ENCODE data around the gene GPN3. TPM values are rescaled to one million over a fixed set of nuclear protein-coding genes. Genes with fewer than 3 reads are reported as not detected.
A peak's percentile ranks its signal among the peaks of the same experiment; 100 is the strongest.

The GPN3 gene
- total and polyA plus RNA-seq, 2 of the 13 experiments (the other 11 are each of a cell fraction or from before 2014, with no cell fraction given) = 28.7 to 29.5 TPM

GRCh38 chr12:110501752-110502738 lies 34.0 kb upstream of the GPN3 start, which contains the start of the genes RAD9B and VPS29 (continued):
- TF ChIP-seq ISX (CRISPR knock-in tag; conservative IDR thresholded peaks at IDR 0.05) (peak; percentile 93; the same call in 1 of the 2 replicates), ARID2 (CRISPR knock-in tag; IDR thresholded peaks at IDR 0.05; ENCODE audit: borderline replicate concordance) (peak; percentile 96; the same call in 1 of the 2 replicates), PCBP2 (optimal IDR thresholded peaks at IDR 0.05; ENCODE audit: low read depth, low read length, poor library complexity, severe bottlenecking) (no peak), BORCS8-MEF2B (CRISPR knock-in tag; IDR thresholded peaks at IDR 0.05) (peak; percentile 99), ZFY (CRISPR knock-in tag; IDR thresholded peaks at IDR 0.05) (peak; percentile 98), REPIN1 (CRISPR knock-in tag; IDR thresholded peaks at IDR 0.05; ENCODE audit: borderline replicate concordance, low read depth) (peak; percentile 98), GPN1 (CRISPR knock-in tag; IDR thresholded peaks at IDR 0.05; ENCODE audit: borderline replicate concordance) (no peak), NPAS2 (CRISPR knock-in tag; IDR thresholded peaks at IDR 0.05; ENCODE audit: borderline replicate concordance) (no peak), ZFP90 (CRISPR knock-in tag; IDR thresholded peaks at IDR 0.05; ENCODE audit: borderline replicate concordance) (peak; percentile 97), ZNF136 (CRISPR knock-in tag; IDR thresholded peaks at IDR 0.05; ENCODE audit: low read depth) (peak; percentile 92), ADNP (CRISPR knock-in tag; IDR thresholded peaks at IDR 0.05) (no peak), ATRX (CRISPR knock-in tag; IDR thresholded peaks at IDR 0.05; ENCODE audit: borderline replicate concordance) (no peak), TRIM24 (CRISPR knock-in tag; IDR thresholded peaks at IDR 0.05) (no peak), TBL1XR1 (IDR thresholded peaks at IDR 0.05; ENCODE audit: borderline replicate concordance, low read length, partially characterized antibody) (peak; percentile 61), SUZ12 (IDR thresholded peaks at IDR 0.05; ENCODE audit: low read depth, low read length) (no peak), EP300 (IDR thresholded peaks at IDR 0.05; ENCODE audit: low read depth in 2 of 2, low read length in 2 of 2) (peak in 1 of 2 experiments; percentile 39; a peak in 1 of 4 replicates), EP300 (CRISPR knock-in tag; IDR thresholded peaks at IDR 0.05; ENCODE audit: borderline replicate concordance) (no peak), ZNF574 (CRISPR knock-in tag; IDR thresholded peaks at IDR 0.05) (peak; percentile 90)
- TF ChIP-seq, protein P1, sequence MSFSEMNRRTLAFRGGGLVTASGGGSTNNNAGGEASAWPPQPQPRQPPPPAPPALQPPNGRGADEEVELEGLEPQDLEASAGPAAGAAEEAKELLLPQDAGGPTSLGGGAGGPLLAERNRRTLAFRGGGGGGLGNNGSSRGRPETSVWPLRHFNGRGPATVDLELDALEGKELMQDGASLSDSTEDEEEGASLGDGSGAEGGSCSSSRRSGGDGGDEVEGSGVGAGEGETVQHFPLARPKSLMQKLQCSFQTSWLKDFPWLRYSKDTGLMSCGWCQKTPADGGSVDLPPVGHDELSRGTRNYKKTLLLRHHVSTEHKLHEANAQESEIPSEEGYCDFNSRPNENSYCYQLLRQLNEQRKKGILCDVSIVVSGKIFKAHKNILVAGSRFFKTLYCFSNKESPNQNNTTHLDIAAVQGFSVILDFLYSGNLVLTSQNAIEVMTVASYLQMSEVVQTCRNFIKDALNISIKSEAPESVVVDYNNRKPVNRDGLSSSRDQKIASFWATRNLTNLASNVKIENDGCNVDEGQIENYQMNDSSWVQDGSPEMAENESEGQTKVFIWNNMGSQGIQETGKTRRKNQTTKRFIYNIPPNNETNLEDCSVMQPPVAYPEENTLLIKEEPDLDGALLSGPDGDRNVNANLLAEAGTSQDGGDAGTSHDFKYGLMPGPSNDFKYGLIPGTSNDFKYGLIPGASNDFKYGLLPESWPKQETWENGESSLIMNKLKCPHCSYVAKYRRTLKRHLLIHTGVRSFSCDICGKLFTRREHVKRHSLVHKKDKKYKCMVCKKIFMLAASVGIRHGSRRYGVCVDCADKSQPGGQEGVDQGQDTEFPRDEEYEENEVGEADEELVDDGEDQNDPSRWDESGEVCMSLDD (CRISPR knock-in tag; IDR thresholded peaks at IDR 0.05; ENCODE audit: borderline replicate concordance) = peak; percentile 63; the same call in 1 of the 2 replicates
- TF ChIP-seq, protein P2, sequence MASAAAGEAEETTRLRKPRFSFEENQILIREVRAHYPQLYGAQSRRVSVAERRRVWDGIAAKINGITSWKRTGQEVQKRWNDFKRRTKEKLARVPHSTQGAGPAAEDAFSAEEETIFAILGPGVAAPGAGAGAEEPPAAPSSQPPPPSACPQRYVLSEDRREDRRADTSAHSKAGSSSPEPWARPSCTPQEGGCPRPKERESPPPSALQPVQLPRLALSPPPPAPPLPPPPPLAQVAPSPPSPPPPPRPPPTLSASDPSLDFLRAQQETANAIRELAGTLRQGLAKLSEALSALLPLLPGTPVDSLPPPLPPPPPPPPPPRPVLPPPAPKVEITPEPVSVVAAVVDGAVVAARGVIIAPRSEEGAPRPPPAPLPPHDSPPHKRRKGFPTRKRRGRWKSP (CRISPR knock-in tag; IDR thresholded peaks at IDR 0.05) = peak; percentile 91

Data from HepG2 (cell line).